ENCODE data around the gene LTC4S.
"Not testable (repeated sequence)": the region's sequence is repeated elsewhere in the genome, so short reads cannot be mapped to it uniquely, and the experiment has no call there.

GRCh38 chr5:179789278-179789677 lies 4.5 kb upstream of the LTC4S start:
- TF ChIP-seq REST (IDR thresholded peaks at IDR 0.05); CTCF (IDR thresholded peaks at IDR 0.05; ENCODE audit: low read depth, low read length, missing input control); ZBTB33 (IDR thresholded peaks at IDR 0.05); EGR1 (IDR thresholded peaks at IDR 0.05; ENCODE audit: low read depth in 2 of 2); MAX (IDR thresholded peaks at IDR 0.05); HNF4A (conservative IDR thresholded peaks at IDR 0.05); GABPA (IDR thresholded peaks at IDR 0.05 in 1 of 2, conservative IDR thresholded peaks at IDR 0.05 in 1 of 2); SP1 (IDR thresholded peaks at IDR 0.05): not testable (repeated sequence)
